GM13977 (cell line): ENCODE results near the gene MYCBP2.

Source experiments
- DNase-seq: peaks from one replicate; pipeline ENCODE4 v3.0.0; 2012; ENCODE audit warnings: low spot score
- in situ Hi-C: fragments of 300-500 bp; cut with MboI; formaldehyde crosslinking; loops from one replicate; pipeline ENCODE4 v1.12.0; 2022; ENCODE audit warnings: low sequenced_read_pairs, low pct_unique_long_range_greater_than_20kb, mixed read lengths, inconsistent platforms; ENCODE audit not compliant: unreplicated experiment
- TF ChIP-seq, protein P1 (sequence below): IDR thresholded peaks from 2 replicates; pipeline ENCODE4 v1.5.1; 2012; ENCODE audit warnings: mild to moderate bottlenecking, control low read depth; ENCODE audit not compliant: insufficient read depth; ENCODE audit errors: extremely low read depth, missing control alignments

Gene MYCBP2

DNA sequence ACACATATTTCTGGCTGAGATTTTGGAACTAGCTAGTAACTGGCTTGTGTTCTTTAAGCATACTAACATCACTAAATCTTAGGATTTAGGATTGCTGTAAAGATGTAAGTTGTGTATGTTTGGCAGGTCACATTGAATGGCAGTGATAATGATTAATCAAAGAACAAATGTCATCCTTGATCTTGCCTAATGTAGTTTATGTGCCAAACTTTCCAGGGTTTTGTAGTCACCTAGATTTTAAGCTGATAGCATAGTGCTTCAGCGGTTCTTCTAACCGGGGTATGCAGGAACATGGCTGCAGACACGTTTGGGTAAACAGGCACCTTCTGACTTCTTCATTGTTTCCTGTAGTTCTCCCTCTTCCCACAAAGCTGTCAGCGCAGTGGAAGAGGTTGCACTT lies 325.4 kb downstream of the MYCBP2 start:
- TF ChIP-seq, protein P1, sequence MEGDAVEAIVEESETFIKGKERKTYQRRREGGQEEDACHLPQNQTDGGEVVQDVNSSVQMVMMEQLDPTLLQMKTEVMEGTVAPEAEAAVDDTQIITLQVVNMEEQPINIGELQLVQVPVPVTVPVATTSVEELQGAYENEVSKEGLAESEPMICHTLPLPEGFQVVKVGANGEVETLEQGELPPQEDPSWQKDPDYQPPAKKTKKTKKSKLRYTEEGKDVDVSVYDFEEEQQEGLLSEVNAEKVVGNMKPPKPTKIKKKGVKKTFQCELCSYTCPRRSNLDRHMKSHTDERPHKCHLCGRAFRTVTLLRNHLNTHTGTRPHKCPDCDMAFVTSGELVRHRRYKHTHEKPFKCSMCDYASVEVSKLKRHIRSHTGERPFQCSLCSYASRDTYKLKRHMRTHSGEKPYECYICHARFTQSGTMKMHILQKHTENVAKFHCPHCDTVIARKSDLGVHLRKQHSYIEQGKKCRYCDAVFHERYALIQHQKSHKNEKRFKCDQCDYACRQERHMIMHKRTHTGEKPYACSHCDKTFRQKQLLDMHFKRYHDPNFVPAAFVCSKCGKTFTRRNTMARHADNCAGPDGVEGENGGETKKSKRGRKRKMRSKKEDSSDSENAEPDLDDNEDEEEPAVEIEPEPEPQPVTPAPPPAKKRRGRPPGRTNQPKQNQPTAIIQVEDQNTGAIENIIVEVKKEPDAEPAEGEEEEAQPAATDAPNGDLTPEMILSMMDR, result no peak
- DNase-seq, result no peak
- in situ Hi-C loops, result no loop called here

DNA sequence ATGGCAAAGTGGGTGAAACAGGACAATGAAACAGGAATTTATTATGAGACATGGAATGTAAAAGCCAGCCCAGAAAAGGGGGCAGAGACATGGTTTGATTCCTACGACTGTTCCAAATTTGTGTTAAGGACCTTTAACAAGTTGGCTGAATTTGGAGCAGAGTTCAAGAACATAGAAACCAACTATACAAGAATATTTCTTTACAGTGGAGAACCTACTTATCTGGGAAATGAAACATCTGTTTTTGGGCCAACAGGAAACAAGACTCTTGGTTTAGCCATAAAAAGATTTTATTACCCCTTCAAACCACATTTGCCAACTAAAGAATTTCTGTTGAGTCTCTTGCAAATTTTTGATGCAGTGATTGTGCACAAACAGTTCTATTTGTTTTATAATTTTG lies 326.4 kb downstream of the MYCBP2 start:
- DNase-seq, result no peak
- TF ChIP-seq, protein P1, result no peak
- in situ Hi-C loops, result no loop called here
